ENCODE measurements around the gene JARID2.

The JARID2 gene

DNA sequence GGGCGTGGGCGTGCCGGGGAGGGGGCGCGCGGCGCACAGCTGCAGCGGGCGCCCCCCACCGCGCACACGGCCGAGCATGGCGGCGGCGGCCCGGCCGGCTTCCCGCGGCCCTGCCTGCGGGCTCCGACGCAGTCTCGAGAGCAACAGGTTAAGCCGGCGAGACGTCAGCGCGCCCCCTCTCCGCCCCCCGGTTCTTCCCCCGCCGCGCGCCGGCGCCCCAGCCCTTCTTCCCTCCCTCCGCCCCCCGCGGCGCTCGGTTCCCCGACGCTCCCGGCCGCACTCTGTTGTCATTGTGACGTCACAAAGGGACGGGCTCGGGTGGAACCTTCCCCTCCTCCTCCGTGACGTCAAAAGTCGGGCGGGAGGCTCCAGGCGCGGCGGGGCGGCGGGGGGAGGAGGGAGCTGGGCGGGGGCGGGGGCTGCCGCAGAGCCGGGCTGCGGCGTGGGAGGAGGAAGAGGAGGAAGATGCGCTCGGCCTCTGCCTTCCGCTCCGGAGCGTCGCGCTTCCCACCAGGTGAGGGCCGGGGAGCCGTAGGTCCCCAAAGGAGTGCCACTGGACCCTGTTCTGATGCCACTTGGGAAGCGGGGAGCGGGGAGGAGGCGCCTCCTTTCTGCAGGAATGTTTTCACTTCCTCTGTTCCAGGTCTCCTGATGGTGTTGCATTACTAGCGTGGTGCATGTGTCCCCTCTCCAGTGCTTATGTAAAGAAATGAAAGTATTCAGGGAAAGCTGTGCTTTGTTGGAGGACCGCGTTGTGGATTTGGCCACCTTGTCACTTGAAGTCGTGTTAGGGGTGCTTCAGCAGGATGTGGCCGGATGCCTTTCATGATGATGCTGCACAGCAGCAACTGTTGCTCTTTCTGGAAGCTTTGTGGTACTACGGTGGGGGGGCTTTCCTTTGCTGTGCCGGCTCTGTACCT, 2.8 kb downstream of the JARID2 start:
- peak; percentile 99 for DNase-seq
- Histone ChIP-seq H3K27me3 (ENCODE audit: insufficient read depth, low read depth, severe bottlenecking) (no peaks in the 10 kb centered on the region), H3K27ac (peak overlapping the region; percentile 51), H3K4me3 (ENCODE audit: low read depth, low read length) (peak overlapping the region; percentile 68), H3K9me3 (ENCODE audit: severe bottlenecking) (no peaks in the 10 kb centered on the region), H3K36me3 (no peaks in the 10 kb centered on the region)
- peak; percentile 45 for TF ChIP-seq CTCF (IDR thresholded peaks at IDR 0.05; ENCODE audit: low read depth, low read length)

DNA sequence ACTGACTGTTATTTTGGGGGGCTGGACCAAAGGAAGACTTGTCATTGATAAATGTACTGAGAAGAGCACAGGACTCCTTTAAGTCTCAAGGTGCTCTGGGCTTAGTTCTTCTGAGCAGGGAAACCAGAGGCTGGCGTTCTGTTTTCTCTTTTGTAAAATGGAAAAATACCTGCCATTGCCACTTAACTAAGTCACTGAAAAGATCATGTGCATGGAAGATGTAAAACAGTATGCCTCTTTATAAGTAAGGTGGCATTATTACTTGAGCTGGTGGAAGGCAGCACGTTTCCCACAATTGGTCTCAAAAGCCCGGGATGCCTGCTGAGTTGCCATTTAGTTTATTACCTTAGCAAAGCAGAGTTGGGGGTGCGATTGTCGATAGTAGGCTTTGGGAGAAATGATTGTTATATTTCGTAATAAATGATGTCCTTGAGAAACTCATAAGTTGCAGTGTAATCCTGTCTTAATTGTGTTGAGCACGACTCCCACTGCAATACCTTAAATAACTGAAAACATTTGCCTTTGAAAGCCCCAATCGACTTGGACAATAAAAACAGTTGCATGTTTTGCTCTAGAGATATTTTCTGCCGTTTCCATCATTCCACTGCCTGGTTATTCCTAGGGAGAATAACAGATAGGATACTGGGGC, 3.6 kb downstream of the JARID2 start:
- TF ChIP-seq CTCF (IDR thresholded peaks at IDR 0.05; ENCODE audit: low read depth, low read length) = no peak
- H3K27me3 ChIP-seq (ENCODE audit: insufficient read depth, low read depth, severe bottlenecking) = no peaks in the 10 kb centered on the region
- DNase-seq = no peak
- no peak overlapping the region for H3K27ac ChIP-seq
- no peaks in the 10 kb centered on the region for H3K9me3 ChIP-seq (ENCODE audit: severe bottlenecking)
- H3K4me3 ChIP-seq (ENCODE audit: low read depth, low read length) = peak overlapping the region; percentile 68
- no peaks in the 10 kb centered on the region for H3K36me3 ChIP-seq

DNA sequence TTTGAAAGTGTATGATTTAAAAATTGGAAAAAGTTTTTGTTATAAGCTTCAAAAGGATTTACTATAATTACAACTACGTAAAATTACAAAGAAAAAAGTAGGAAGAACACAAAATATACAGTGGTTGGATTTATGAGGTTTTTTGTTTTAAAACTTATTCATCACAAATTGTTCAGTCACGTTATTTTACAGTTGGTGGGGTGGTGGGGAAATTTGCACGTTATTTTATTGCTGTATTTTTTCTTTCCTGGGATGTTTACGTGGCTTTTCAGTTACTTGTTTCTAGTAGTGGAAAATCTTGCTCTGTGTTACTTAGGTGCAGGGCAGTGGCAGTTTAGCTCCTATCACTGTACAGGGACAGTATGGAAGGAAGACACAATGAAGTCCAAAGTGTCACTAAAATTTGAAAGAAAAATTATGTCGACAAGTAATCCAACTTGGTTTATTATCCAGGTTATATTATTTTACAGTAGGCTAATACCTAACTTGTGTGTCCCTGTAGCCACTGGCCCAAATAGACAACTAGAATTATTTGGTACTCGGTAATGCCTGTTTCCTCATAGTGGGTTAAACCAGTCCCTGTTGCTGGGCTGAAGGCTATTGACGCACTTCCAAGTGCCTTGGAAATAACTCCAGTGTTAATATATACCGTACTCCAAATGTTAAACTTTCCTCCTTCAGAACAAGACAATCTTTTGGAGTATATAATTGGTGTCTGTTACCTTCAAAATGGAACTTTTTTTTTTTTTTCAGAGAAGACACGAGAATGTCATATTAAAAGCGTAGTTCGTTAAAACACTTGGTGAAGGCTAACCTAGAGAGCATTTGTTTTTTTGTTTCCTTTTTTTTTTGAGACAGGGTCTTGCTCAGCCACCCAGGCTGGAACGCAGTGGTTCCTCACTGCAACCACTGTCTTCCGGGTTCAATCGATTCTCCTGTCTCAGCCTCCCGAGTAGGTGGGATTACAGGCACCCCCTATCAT, 4.6 kb downstream of the JARID2 start:
- no peak for TF ChIP-seq CTCF (IDR thresholded peaks at IDR 0.05; ENCODE audit: low read depth, low read length)
- H3K27me3 ChIP-seq (ENCODE audit: insufficient read depth, low read depth, severe bottlenecking) = no peaks in the 10 kb centered on the region
- no peak overlapping the region for H3K4me3 ChIP-seq (ENCODE audit: low read depth, low read length)
- H3K27ac ChIP-seq = no peak overlapping the region
- no peaks in the 10 kb centered on the region for H3K36me3 ChIP-seq
- no peaks in the 10 kb centered on the region for H3K9me3 ChIP-seq (ENCODE audit: severe bottlenecking)
- no peak for DNase-seq

- Histone ChIP-seq H3K9me3 (ENCODE audit: severe bottlenecking) (no peaks in the 10 kb centered on the region), H3K36me3 (no peaks in the 10 kb centered on the region), H3K27ac (peak overlapping the region; percentile 47), H3K4me3 (ENCODE audit: low read depth, low read length) (no peak overlapping the region), H3K27me3 (ENCODE audit: insufficient read depth, low read depth, severe bottlenecking) (no peaks in the 10 kb centered on the region)
- no peak for TF ChIP-seq CTCF (IDR thresholded peaks at IDR 0.05; ENCODE audit: low read depth, low read length)
- peak; percentile 56 for DNase-seq
Measured at GRCh38 chr6:15252195-15252594, 6.3 kb downstream of the JARID2 start.

DNA sequence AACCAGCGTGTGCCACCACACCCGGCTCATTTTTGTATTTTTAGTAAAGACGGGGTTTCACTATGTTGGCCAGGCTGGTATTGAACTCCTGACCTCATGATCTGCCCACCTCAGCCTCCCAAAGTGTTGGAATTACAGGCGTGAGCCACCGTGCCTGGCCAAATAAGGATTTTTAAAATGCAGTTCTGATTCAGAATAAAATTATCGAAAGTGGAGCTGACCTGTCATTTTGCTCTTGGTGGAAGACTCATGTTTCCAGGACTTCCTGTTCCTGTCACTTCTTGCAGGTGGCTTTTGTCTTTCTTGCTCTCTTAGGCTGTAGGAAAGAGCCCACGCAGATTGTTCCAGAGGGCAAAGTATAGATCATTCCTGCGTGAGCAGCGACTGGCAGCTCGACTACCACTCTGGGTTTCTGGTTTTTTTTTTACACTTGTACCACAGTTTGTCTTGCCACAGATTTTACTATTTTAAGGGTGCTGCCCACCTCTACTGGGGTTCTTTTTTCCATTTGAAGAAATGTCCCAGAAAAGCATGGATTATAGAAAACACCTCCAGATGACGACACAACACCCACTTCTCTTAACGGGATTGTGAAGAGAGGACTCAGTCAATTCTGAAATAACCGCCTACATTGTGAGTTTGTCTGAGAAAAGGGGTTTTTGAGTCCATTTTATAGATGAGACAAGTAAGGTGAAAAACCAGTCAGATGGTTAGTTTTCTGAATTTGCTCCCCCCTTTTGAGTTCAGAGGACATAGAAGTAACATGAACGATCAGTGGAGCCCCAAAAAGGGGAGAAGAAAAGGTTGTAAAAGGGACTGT, 7.5 kb downstream of the JARID2 start:
- TF ChIP-seq CTCF (IDR thresholded peaks at IDR 0.05; ENCODE audit: low read depth, low read length) = no peak
- H3K27ac ChIP-seq = peak overlapping the region; percentile 47; the same call in 1 of the 2 replicates
- no peaks in the 10 kb centered on the region for H3K36me3 ChIP-seq
- no peaks in the 10 kb centered on the region for H3K9me3 ChIP-seq (ENCODE audit: severe bottlenecking)
- DNase-seq = no peak
- H3K27me3 ChIP-seq (ENCODE audit: insufficient read depth, low read depth, severe bottlenecking) = no peaks in the 10 kb centered on the region
- H3K4me3 ChIP-seq (ENCODE audit: low read depth, low read length) = no peak overlapping the region
